BLaER1 (cell line): ENCODE results near the gene CCDC27.
A peak's percentile ranks its signal among the peaks of the same experiment; 100 is the strongest.

ENCODE experiments used
- H3K27ac ChIP-seq: shearing (Covaris generic); formaldehyde crosslinking; 2 replicates; pipeline ENCODE4 v1.8.1; 2022
- H3K27me3 ChIP-seq: shearing (Covaris generic); formaldehyde crosslinking; 2 replicates; pipeline ENCODE4 v1.8.1; 2022
- H3K36me3 ChIP-seq: shearing (Covaris generic); formaldehyde crosslinking; 2 replicates; pipeline ENCODE4 v1.8.1; 2022
- H3K4me1 ChIP-seq: shearing (Covaris generic); formaldehyde crosslinking; 2 replicates; pipeline ENCODE4 v1.8.1; 2022
- H3K4me2 ChIP-seq: shearing (Covaris generic); formaldehyde crosslinking; 2 replicates; pipeline ENCODE4 v1.8.1; 2022
- H3K4me3 ChIP-seq: shearing (Covaris generic); formaldehyde crosslinking; 2 replicates; pipeline ENCODE4 v1.8.1; 2022
- H3K9ac ChIP-seq: shearing (Covaris generic); formaldehyde crosslinking; 2 replicates; pipeline ENCODE4 v1.8.1; 2022
- H3K9me3 ChIP-seq: shearing (Covaris generic); formaldehyde crosslinking; 2 replicates; pipeline ENCODE4 v1.8.1; 2022
- H4K20me1 ChIP-seq: shearing (Covaris generic); formaldehyde crosslinking; 2 replicates; pipeline ENCODE4 v1.8.1; 2022
- Cebpa-rat ChIP-seq: shearing (Covaris generic); IDR thresholded peaks from 2 replicates; pipeline ENCODE4 v1.8.1; 2022

The CCDC27 gene

GRCh38 chr1:3710251-3710650, 42.0 kb upstream of the CCDC27 start:
- Histone ChIP-seq H3K27me3 (peaks cover 70% of the 10 kb centered on the region), H3K4me1 (peaks cover 11% of the 10 kb centered on the region; the same call in 1 of the 2 replicates), H3K27ac (no peak overlapping the region), H3K9ac (no peak overlapping the region), H3K4me3 (no peak overlapping the region), H3K36me3 (no peaks in the 10 kb centered on the region), H4K20me1 (no peaks in the 10 kb centered on the region), H3K4me2 (no peak overlapping the region), H3K9me3 (no peaks in the 10 kb centered on the region)
- no peak for TF ChIP-seq Cebpa-rat

- Histone ChIP-seq H4K20me1 (no peaks in the 10 kb centered on the region; the same call in 1 of the 2 replicates), H3K27ac (no peak overlapping the region), H3K4me3 (no peak overlapping the region), H3K9me3 (no peaks in the 10 kb centered on the region), H3K27me3 (peaks cover 70% of the 10 kb centered on the region), H3K4me1 (peaks cover 11% of the 10 kb centered on the region; the same call in 1 of the 2 replicates), H3K9ac (no peak overlapping the region), H3K36me3 (no peaks in the 10 kb centered on the region), H3K4me2 (no peak overlapping the region)
- TF ChIP-seq Cebpa-rat: no peak
Observed at GRCh38 chr1:3711381-3711779, 40.9 kb upstream of the CCDC27 start.

- Histone ChIP-seq H3K4me2 (no peak overlapping the region), H3K9me3 (no peaks in the 10 kb centered on the region), H4K20me1 (no peaks in the 10 kb centered on the region; the same call in 1 of the 2 replicates), H3K9ac (no peak overlapping the region), H3K27me3 (peaks cover 67% of the 10 kb centered on the region), H3K27ac (no peak overlapping the region), H3K36me3 (no peaks in the 10 kb centered on the region), H3K4me1 (peaks cover 11% of the 10 kb centered on the region; the same call in 1 of the 2 replicates), H3K4me3 (no peak overlapping the region)
- TF ChIP-seq Cebpa-rat: no peak
Observed at GRCh38 chr1:3711780-3712451, 40.3 kb upstream of the CCDC27 start.

- H3K36me3 ChIP-seq: no peaks in the 10 kb centered on the region
- peaks cover 5% of the 10 kb centered on the region; the same call in 1 of the 2 replicates for H4K20me1 ChIP-seq
- peak overlapping the region; percentile 37; the same call in 1 of the 2 replicates for H3K4me2 ChIP-seq
- peaks cover 57% of the 10 kb centered on the region for H3K27me3 ChIP-seq
- H3K9me3 ChIP-seq: no peaks in the 10 kb centered on the region
- peaks cover 14% of the 10 kb centered on the region for H3K4me1 ChIP-seq
- no peak overlapping the region for H3K27ac ChIP-seq
- TF ChIP-seq Cebpa-rat: no peak
- no peak overlapping the region for H3K9ac ChIP-seq
- H3K4me3 ChIP-seq: no peak overlapping the region
Observed at GRCh38 chr1:3712573-3713535, 39.4 kb upstream of the CCDC27 start.

- H3K27ac ChIP-seq: no peak overlapping the region
- H3K4me1 ChIP-seq: peaks cover 24% of the 10 kb centered on the region
- H3K9me3 ChIP-seq: no peaks in the 10 kb centered on the region
- peaks cover 48% of the 10 kb centered on the region for H3K27me3 ChIP-seq
- H3K4me2 ChIP-seq: peak overlapping the region; percentile 37
- H3K4me3 ChIP-seq: no peak overlapping the region
- TF ChIP-seq Cebpa-rat: no peak
- H4K20me1 ChIP-seq: peaks cover 6% of the 10 kb centered on the region; the same call in 1 of the 2 replicates
- H3K36me3 ChIP-seq: no peaks in the 10 kb centered on the region
- H3K9ac ChIP-seq: no peak overlapping the region
Observed at GRCh38 chr1:3713840-3714239, 38.4 kb upstream of the CCDC27 start.

- Histone ChIP-seq H3K36me3 (no peaks in the 10 kb centered on the region), H3K27me3 (peaks cover 43% of the 10 kb centered on the region), H3K27ac (no peak overlapping the region), H3K4me1 (peaks cover 29% of the 10 kb centered on the region), H3K9ac (no peak overlapping the region), H3K4me3 (no peak overlapping the region), H3K9me3 (no peaks in the 10 kb centered on the region), H4K20me1 (peaks cover 6% of the 10 kb centered on the region; the same call in 1 of the 2 replicates), H3K4me2 (peak overlapping the region; percentile 37; the same call in 1 of the 2 replicates)
- TF ChIP-seq Cebpa-rat: no peak
Observed at GRCh38 chr1:3714284-3714741, 37.9 kb upstream of the CCDC27 start.

GRCh38 chr1:3714814-3715213, 37.4 kb upstream of the CCDC27 start:
- no peak overlapping the region for H3K9ac ChIP-seq
- no peaks in the 10 kb centered on the region for H3K36me3 ChIP-seq
- no peak overlapping the region for H3K27ac ChIP-seq
- no peak for TF ChIP-seq Cebpa-rat
- peaks cover 34% of the 10 kb centered on the region for H3K4me1 ChIP-seq
- H3K4me3 ChIP-seq: no peak overlapping the region
- peaks cover 6% of the 10 kb centered on the region; the same call in 1 of the 2 replicates for H4K20me1 ChIP-seq
- H3K9me3 ChIP-seq: no peaks in the 10 kb centered on the region
- no peak overlapping the region for H3K4me2 ChIP-seq
- peaks cover 38% of the 10 kb centered on the region for H3K27me3 ChIP-seq

- Histone ChIP-seq H3K9ac (no peak overlapping the region), H3K4me2 (no peak overlapping the region), H3K4me3 (no peak overlapping the region), H4K20me1 (peaks cover 6% of the 10 kb centered on the region; the same call in 1 of the 2 replicates), H3K27ac (no peak overlapping the region), H3K9me3 (no peaks in the 10 kb centered on the region), H3K36me3 (no peaks in the 10 kb centered on the region), H3K27me3 (peaks cover 22% of the 10 kb centered on the region), H3K4me1 (peaks cover 48% of the 10 kb centered on the region)
- no peak for TF ChIP-seq Cebpa-rat
Observed at GRCh38 chr1:3716351-3716750, 35.9 kb upstream of the CCDC27 start.

- Histone ChIP-seq H3K4me2 (no peak overlapping the region), H3K9ac (no peak overlapping the region), H3K9me3 (no peaks in the 10 kb centered on the region), H3K36me3 (no peaks in the 10 kb centered on the region), H3K4me1 (peaks cover 57% of the 10 kb centered on the region), H3K27ac (no peak overlapping the region), H3K4me3 (no peak overlapping the region), H4K20me1 (peaks cover 6% of the 10 kb centered on the region; the same call in 1 of the 2 replicates), H3K27me3 (peaks cover 14% of the 10 kb centered on the region)
- TF ChIP-seq Cebpa-rat: no peak
Observed at GRCh38 chr1:3717041-3717714, 35.1 kb upstream of the CCDC27 start.
